Measurements from ENCODE around the gene NAGK.

GRCh38 chr2:71125506-71126294 is 57.3 kb downstream of the NAGK start:
- TF ChIP-seq, protein P1, sequence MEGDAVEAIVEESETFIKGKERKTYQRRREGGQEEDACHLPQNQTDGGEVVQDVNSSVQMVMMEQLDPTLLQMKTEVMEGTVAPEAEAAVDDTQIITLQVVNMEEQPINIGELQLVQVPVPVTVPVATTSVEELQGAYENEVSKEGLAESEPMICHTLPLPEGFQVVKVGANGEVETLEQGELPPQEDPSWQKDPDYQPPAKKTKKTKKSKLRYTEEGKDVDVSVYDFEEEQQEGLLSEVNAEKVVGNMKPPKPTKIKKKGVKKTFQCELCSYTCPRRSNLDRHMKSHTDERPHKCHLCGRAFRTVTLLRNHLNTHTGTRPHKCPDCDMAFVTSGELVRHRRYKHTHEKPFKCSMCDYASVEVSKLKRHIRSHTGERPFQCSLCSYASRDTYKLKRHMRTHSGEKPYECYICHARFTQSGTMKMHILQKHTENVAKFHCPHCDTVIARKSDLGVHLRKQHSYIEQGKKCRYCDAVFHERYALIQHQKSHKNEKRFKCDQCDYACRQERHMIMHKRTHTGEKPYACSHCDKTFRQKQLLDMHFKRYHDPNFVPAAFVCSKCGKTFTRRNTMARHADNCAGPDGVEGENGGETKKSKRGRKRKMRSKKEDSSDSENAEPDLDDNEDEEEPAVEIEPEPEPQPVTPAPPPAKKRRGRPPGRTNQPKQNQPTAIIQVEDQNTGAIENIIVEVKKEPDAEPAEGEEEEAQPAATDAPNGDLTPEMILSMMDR (IDR thresholded peaks at IDR 0.05; ENCODE audit: insufficient read depth, low read depth, low read length) = no peak
- TF ChIP-seq EZH2 (IDR thresholded peaks at IDR 0.05; ENCODE audit: insufficient read depth, low read length) = no peak

All from astrocyte (in vitro differentiated cells and primary cell).